ENCODE data around the gene KRTAP9-8.

GRCh38 chr17:41211845-41212466 is 25.8 kb upstream of the KRTAP9-8 start:
- TF ChIP-seq POLR2AphosphoS5 (IDR thresholded peaks at IDR 0.05; ENCODE audit: low read depth, low read length) (no peak), POLR2A (IDR thresholded peaks at IDR 0.05; ENCODE audit: low read depth, low read length) (no peak), SPI1 (IDR thresholded peaks at IDR 0.05; ENCODE audit: low read depth, low read length) (no peak), TAF1 (IDR thresholded peaks at IDR 0.05; ENCODE audit: low read depth, low read length) (no peak), POU2F2 (IDR thresholded peaks at IDR 0.05; ENCODE audit: low read depth, low read length) (no peak)
